Tibial artery (tissue), 4 donors: ENCODE measurements around the gene BLNK.

Experiments
- DNase-seq, 2 donors: peaks; one replicate each; pipeline ENCODE4 v3.0.0-alpha.2; 2019
- H3K27ac ChIP-seq, 2 donors: fragments of 200-600 bp; sonication (generic) in 1 of 2; 1 replicate in 1 of 2; 2 replicates in 1 of 2; pipeline ENCODE4 v1.5.1; 2018 to 2019; ENCODE audit warnings: mild to moderate bottlenecking in 1 of 2
- H3K27me3 ChIP-seq, 2 donors: fragments of 200-600 bp; sonication (generic) in 1 of 2; one replicate each; pipeline versions ENCODE4 v1.5.1 to v1.6.0; 2016 to 2019
- H3K36me3 ChIP-seq, 3 donors: fragments of 200-600 bp; sonication (generic) in 2 of 3; one replicate each; pipeline ENCODE4 v1.5.1; 2016 to 2019; ENCODE audit warnings: mild to moderate bottlenecking in 2 of 3
- H3K4me1 ChIP-seq, 4 donors: fragments of 200-600 bp; sonication (generic) in 2 of 4; 1 replicate in 3 of 4; 2 replicates in 1 of 4; pipeline ENCODE4 v1.5.1; 2016 to 2019
- H3K4me3 ChIP-seq, 2 donors: fragments of 200-600 bp; sonication (generic) in 1 of 2; 1 replicate in 1 of 2; 2 replicates in 1 of 2; pipeline ENCODE4 v1.5.1; 2018 to 2019; ENCODE audit warnings: mild to moderate bottlenecking in 2 of 2
- H3K9me3 ChIP-seq, 3 donors: fragments of 200-600 bp; sonication (generic) in 1 of 3; one replicate each; pipeline ENCODE4 v1.5.1; 2016 to 2019
- CTCF ChIP-seq, 2 experiments: fragments of 200-600 bp in 1 of 2; fragments of 450-650 bp in 1 of 2; IDR thresholded peaks; one replicate each; pipeline ENCODE4 v1.5.1; 2017 to 2019; ENCODE audit warnings: antibody characterized with exemption in 2 of 2, mild to moderate bottlenecking in 1 of 2, moderate library complexity in 1 of 2
- intact Hi-C: fragments of 100-400 bp; cut with DNase I; formaldehyde crosslinking; loops from one replicate; pipeline ENCODE4 v1.15.0; 2023; ENCODE audit warnings: low total_unique reads

The BLNK gene

GRCh38 chr10:96165726-96166125 lies 105.6 kb downstream of the BLNK start:
- intact Hi-C loops: no loop called here
- H3K4me1 ChIP-seq: no peaks in the 10 kb centered on the region
- TF ChIP-seq CTCF (IDR thresholded peaks at IDR 0.05): no peak
- H3K27me3 ChIP-seq: no peaks in the 10 kb centered on the region
- no peak for DNase-seq
- H3K36me3 ChIP-seq: peaks cover 0 to 17% (median 5%) of the 10 kb centered on the region in 3 donors
- H3K4me3 ChIP-seq: no peak overlapping the region
- H3K9me3 ChIP-seq: peaks cover 0 to 43% (median 13%) of the 10 kb centered on the region in 3 donors
- no peak overlapping the region for H3K27ac ChIP-seq

DNA sequence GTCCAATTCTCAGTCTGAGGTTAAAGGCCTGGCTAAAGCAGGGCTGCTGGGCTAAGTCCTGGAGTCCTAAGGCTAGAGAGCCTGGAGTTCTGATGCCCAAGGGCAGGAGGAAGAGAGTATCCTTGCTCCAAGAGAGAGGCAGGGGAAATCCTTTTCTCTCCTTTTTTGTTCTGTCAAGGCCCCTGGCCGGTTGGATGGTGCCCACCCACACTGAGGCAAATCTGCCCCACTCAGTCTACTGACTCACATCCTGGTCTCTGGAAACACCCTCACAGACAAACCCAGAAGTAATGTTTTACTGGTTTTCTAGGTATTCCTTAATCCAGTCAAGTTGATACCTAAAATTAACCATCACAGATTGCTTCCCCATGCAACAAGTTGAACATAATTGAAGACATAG lies 118.3 kb downstream of the BLNK start:
- H3K4me1 ChIP-seq: no peaks in the 10 kb centered on the region
- H3K27ac ChIP-seq: no peak overlapping the region
- H3K4me3 ChIP-seq: no peak overlapping the region
- no peaks in the 10 kb centered on the region for H3K9me3 ChIP-seq
- no peak for TF ChIP-seq CTCF (IDR thresholded peaks at IDR 0.05)
- peaks cover 62 to 89% (median 84%) of the 10 kb centered on the region in 3 donors for H3K36me3 ChIP-seq
- intact Hi-C loops: no loop called here
- H3K27me3 ChIP-seq: no peaks in the 10 kb centered on the region
- no peak for DNase-seq

DNA sequence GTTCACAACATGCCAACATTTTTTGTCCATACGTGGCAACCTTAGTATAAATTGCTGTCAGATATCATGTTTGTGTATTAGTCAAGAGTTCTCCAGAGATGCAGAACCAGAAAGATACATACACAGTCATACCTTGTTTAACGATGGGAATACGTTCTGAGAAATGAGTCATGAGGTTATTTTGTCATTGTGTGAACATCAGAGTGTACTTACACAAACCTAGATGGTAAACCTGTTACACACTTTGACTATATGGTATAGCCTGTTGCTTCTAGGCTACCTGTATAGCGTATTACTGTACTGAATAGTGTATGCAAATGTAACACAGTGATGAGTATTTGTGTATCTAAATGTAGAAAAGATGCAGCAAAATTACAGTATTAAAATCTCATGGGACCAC lies 118.9 kb downstream of the BLNK start:
- Histone ChIP-seq H3K4me3 (no peak overlapping the region), H3K27ac (no peak overlapping the region), H3K4me1 (no peaks in the 10 kb centered on the region), H3K9me3 (no peaks in the 10 kb centered on the region), H3K27me3 (no peaks in the 10 kb centered on the region), H3K36me3 (peaks cover 60 to 89% (median 79%) of the 10 kb centered on the region in 3 donors)
- intact Hi-C loops: no loop called here
- DNase-seq: no peak
- no peak for TF ChIP-seq CTCF (IDR thresholded peaks at IDR 0.05)
